Naive thymus-derived CD4-positive, alpha-beta T cell (primary cell): ENCODE measurements around the gene CCL7. TPM values are rescaled to one million over a fixed set of nuclear protein-coding genes. Genes with fewer than 3 reads are reported as not detected.

Experiments used
- ATAC-seq: fragments of 150-1000 bp; cut with Tn5 transposase; 2 replicates; pipeline ENCODE4 v1.10.0; 2021; ENCODE audit warnings: mild to moderate bottlenecking, moderate library complexity
- CTCF ChIA-PET: fragments of 350-600 bp; sonication (Branson Sonifier 250); formaldehyde crosslinking; loops from one replicate; lab custom pipeline; 2021; ENCODE audit warnings: antibody characterized with exemption; lab: Charles Lee
- POLR2A ChIA-PET: fragments of 350-600 bp; sonication (Branson Sonifier 250); formaldehyde crosslinking; loops from one replicate; lab custom pipeline; 2021; ENCODE audit warnings: antibody characterized with exemption, inconsistent platforms; lab: Charles Lee
- DNase-seq, 9 donors: peaks; one replicate each; pipeline versions ENCODE4 v3.0.0 to v3.0.0-alpha.2; 2020 to 2022; ENCODE audit warnings: mixed read lengths in 1 of 9
- H3K27ac ChIP-seq: one replicate; pipeline ENCODE4 v1.7.0; 2013; ENCODE audit warnings: mild to moderate bottlenecking, low read depth, low read length, moderate library complexity
- H3K27me3 ChIP-seq, 2 donors: one replicate each; pipeline ENCODE4 v1.7.0; 2013; ENCODE audit warnings: low read length in 2 of 2, mild to moderate bottlenecking in 2 of 2, moderate library complexity in 2 of 2; ENCODE audit not compliant: control insufficient read depth in 2 of 2, insufficient read depth in 2 of 2
- H3K36me3 ChIP-seq, 3 experiments: 1 replicate in 2 of 3; 2 replicates in 1 of 3; pipeline ENCODE4 v1.7.0; 2013; ENCODE audit warnings: low read length in 3 of 3, mild to moderate bottlenecking in 3 of 3, moderate library complexity in 1 of 3; ENCODE audit not compliant: insufficient read depth in 3 of 3, control insufficient read depth in 2 of 3
- H3K4me1 ChIP-seq, 2 donors: one replicate each; pipeline ENCODE4 v1.7.0; 2013; ENCODE audit warnings: low read length in 2 of 2, mild to moderate bottlenecking in 2 of 2, moderate library complexity in 1 of 2; ENCODE audit not compliant: control insufficient read depth in 2 of 2, insufficient read depth in 2 of 2
- H3K4me3 ChIP-seq: 2 replicates; pipeline ENCODE4 v1.7.0; 2013; ENCODE audit warnings: mild to moderate bottlenecking, low read length
- H3K9me3 ChIP-seq, 3 experiments: 1 replicate in 2 of 3; 2 replicates in 1 of 3; pipeline ENCODE4 v1.7.0; 2013; ENCODE audit warnings: low read length in 3 of 3; ENCODE audit not compliant: control insufficient read depth in 2 of 3
- H3K27ac Mint-ChIP-seq, 9 donors: one replicate each; pipeline ENCODE4 v1.8.0; 2020 to 2022; ENCODE audit warnings: mixed read lengths in 9 of 9, mild to moderate bottlenecking in 8 of 9, moderate library complexity in 5 of 9, inconsistent platforms in 2 of 9
- H3K27me3 Mint-ChIP-seq, 5 donors: one replicate each; pipeline ENCODE4 v1.8.0; 2021 to 2022; ENCODE audit warnings: mixed read lengths in 5 of 5, mild to moderate bottlenecking in 1 of 5
- H3K36me3 Mint-ChIP-seq, 5 donors: one replicate each; pipeline ENCODE4 v1.8.0; 2020 to 2022; ENCODE audit warnings: mixed read lengths in 5 of 5, mild to moderate bottlenecking in 3 of 5, inconsistent platforms in 1 of 5
- H3K4me1 Mint-ChIP-seq, 7 donors: one replicate each; pipeline ENCODE4 v1.8.0; 2020 to 2022; ENCODE audit warnings: mixed read lengths in 7 of 7, mild to moderate bottlenecking in 3 of 7, inconsistent platforms in 1 of 7
- H3K4me3 Mint-ChIP-seq, 10 donors: one replicate each; pipeline ENCODE4 v1.8.0; 2020 to 2022; ENCODE audit warnings: mild to moderate bottlenecking in 10 of 10, mixed read lengths in 10 of 10, moderate library complexity in 6 of 10, inconsistent platforms in 2 of 10
- H3K9me3 Mint-ChIP-seq, 11 donors: one replicate each; pipeline ENCODE4 v1.8.0; 2020 to 2022; ENCODE audit warnings: mixed read lengths in 11 of 11, mild to moderate bottlenecking in 4 of 11, inconsistent platforms in 1 of 11, moderate library complexity in 1 of 11
- intact Hi-C, 2 donors: fragments of 100-400 bp; cut with micrococcal nuclease; formaldehyde crosslinking; loops; one replicate each; pipeline ENCODE4 v1.15.1; 2023
- polyA plus RNA-seq, 2 donors: library from polyadenylated mRNA; unstranded; fragments of 300-500 nt; fragmentation: Illumina TruSeq; gene quantifications; one replicate each; pipeline ENCODE4 v1.2.3, GENCODE V29; 2021
- total RNA-seq, 6 experiments: library from RNA in 5 of 6; stranded (reverse) in 5 of 6; gene quantifications; 1 replicate in 5 of 6; 2 replicates in 1 of 6; pipeline ENCODE4 v1.2.3 and lab custom pipeline; 2021 to 2026

Gene CCL7
- total and polyA plus RNA-seq, 7 experiments from 2014 or later, result not detected

- ATAC-seq, result no peak
Measured at GRCh38 chr17:34313164-34313563, 43.1 kb downstream of the CCL7 start.

GRCh38 chr17:34314279-34314678 is 44.3 kb downstream of the CCL7 start:
- Mint-ChIP-seq H3K4me1 (peaks cover 0 to 2% (median 0%) of the 10 kb centered on the region in 7 donors), H3K36me3 (no peaks in the 10 kb centered on the region), H3K27ac (no peak overlapping the region), H3K9me3 (no peaks in the 10 kb centered on the region), H3K27me3 (peaks cover 16 to 41% (median 30%) of the 10 kb centered on the region in 5 donors), H3K4me3 (no peak overlapping the region)
- DNase-seq (no peak), ATAC-seq (no peak)
- Histone ChIP-seq H3K4me1 (no peaks in the 10 kb centered on the region), H3K4me3 (no peak overlapping the region), H3K27ac (no peak overlapping the region), H3K27me3 (no peaks in the 10 kb centered on the region), H3K36me3 (no peaks in the 10 kb centered on the region), H3K9me3 (no peaks in the 10 kb centered on the region)
- intact Hi-C loops, result no loop called here
- ChIA-PET CTCF (no interaction called here), POLR2A (no interaction called here)

More at GRCh38 chr17:34313164-34313563, 43.1 kb downstream of the CCL7 start:
- no peak overlapping the region for H3K4me3 ChIP-seq
- Mint-ChIP-seq H3K36me3 (no peaks in the 10 kb centered on the region), H3K4me1 (peaks cover 0 to 7% (median 0%) of the 10 kb centered on the region in 7 donors), H3K9me3 (no peaks in the 10 kb centered on the region), H3K27me3 (peaks cover 16 to 41% (median 30%) of the 10 kb centered on the region in 5 donors), H3K4me3 (no peak overlapping the region), H3K27ac (no peak overlapping the region)
- POLR2A ChIA-PET, result no interaction called here
- no peaks in the 10 kb centered on the region for H3K9me3 ChIP-seq
- no peaks in the 10 kb centered on the region for H3K27me3 ChIP-seq
- no peaks in the 10 kb centered on the region for H3K4me1 ChIP-seq
- H3K36me3 ChIP-seq, result no peaks in the 10 kb centered on the region
- intact Hi-C loops, result no loop called here
- DNase-seq, result no peak
- no peak overlapping the region for H3K27ac ChIP-seq
- CTCF ChIA-PET, result no interaction called here

GRCh38 chr17:34318474-34318873 is 48.5 kb downstream of the CCL7 start:
- Histone ChIP-seq H3K4me1 (no peaks in the 10 kb centered on the region), H3K27me3 (no peaks in the 10 kb centered on the region), H3K36me3 (no peaks in the 10 kb centered on the region), H3K27ac (no peak overlapping the region), H3K9me3 (no peaks in the 10 kb centered on the region), H3K4me3 (no peak overlapping the region)
- Mint-ChIP-seq H3K4me3 (no peak overlapping the region), H3K27ac (no peak overlapping the region), H3K36me3 (no peaks in the 10 kb centered on the region), H3K27me3 (peaks cover 8 to 31% (median 17%) of the 10 kb centered on the region in 5 donors), H3K4me1 (peaks cover 0 to 2% (median 0%) of the 10 kb centered on the region in 7 donors), H3K9me3 (peaks cover 0 to 7% (median 0%) of the 10 kb centered on the region in 11 donors)
- POLR2A ChIA-PET, result no interaction called here
- no peak for DNase-seq
- CTCF ChIA-PET, result no interaction called here
- ATAC-seq, result no peak
- intact Hi-C loops, result no loop called here

GRCh38 chr17:34319039-34319483 is 49.0 kb downstream of the CCL7 start, which contains the start of gene CCL8:
Gene CCL8, plus strand, starts transcription at chr17:34319435. Its CDS starts 67 bp downstream, at chr17:34319502.
- ChIA-PET CTCF (no interaction called here), POLR2A (no interaction called here)
- DNase-seq (no peak), ATAC-seq (no peak)
- Mint-ChIP-seq H3K36me3 (no peaks in the 10 kb centered on the region), H3K27me3 (peaks cover 8 to 37% (median 16%) of the 10 kb centered on the region in 5 donors), H3K9me3 (peaks cover 0 to 12% (median 3%) of the 10 kb centered on the region in 11 donors), H3K27ac (no peak within 1 kb of the TSS), H3K4me1 (peaks cover 0 to 2% (median 0%) of the 10 kb centered on the region in 7 donors), H3K4me3 (no peak within 1 kb of the TSS)
- Histone ChIP-seq H3K9me3 (no peaks in the 10 kb centered on the region), H3K27ac (no peak within 1 kb of the TSS), H3K4me1 (no peaks in the 10 kb centered on the region), H3K27me3 (no peaks in the 10 kb centered on the region), H3K36me3 (no peaks in the 10 kb centered on the region), H3K4me3 (no peak within 1 kb of the TSS)
- intact Hi-C loops, result no loop called here

Other genes starting within 250 kb of the CCL7 start
- 10 to 100 TPM in 2 of 5 experiments, under 1 TPM in 1, not detected in 2; 0.31 to 13.6 (median 10.4) TPM for gene CCL2, start 14.9 kb upstream of the CCL7 start, total RNA-seq
- gene CCL2, start 14.9 kb upstream of the CCL7 start, polyA plus RNA-seq, result not detected
- gene CCL11, start 15.5 kb downstream of the CCL7 start, total RNA-seq, result not detected
- not detected for gene CCL11, start 15.5 kb downstream of the CCL7 start, polyA plus RNA-seq
- gene CCL8, start 49.2 kb downstream of the CCL7 start, total RNA-seq, result not detected
- not detected for gene CCL8, start 49.2 kb downstream of the CCL7 start, polyA plus RNA-seq
- not detected for gene CCL13, start 86.3 kb downstream of the CCL7 start, total RNA-seq
- gene CCL13, start 86.3 kb downstream of the CCL7 start, polyA plus RNA-seq, result not detected
- 10 to 100 TPM in 1 of 5 experiments, not detected in 4; 17.4 TPM for gene CCL1, start 93.0 kb downstream of the CCL7 start, total RNA-seq
- gene CCL1, start 93.0 kb downstream of the CCL7 start, polyA plus RNA-seq, result not detected